Kidney tubule cell (primary cell): ENCODE results near the gene SOCS6.
"Not testable (repeated sequence)": the region's sequence is repeated elsewhere in the genome, so short reads cannot be mapped to it uniquely, and the experiment has no call there.

ENCODE experiments used
- DNase-seq: peaks from one replicate; pipeline ENCODE4 v3.0.0-alpha.2; 2018; ENCODE audit warnings: low spot score

SOCS6 gene

GRCh38 chr18:70322928-70323327 lies 34.1 kb downstream of the SOCS6 start:
- DNase-seq: peak; percentile 91

- DNase-seq: no peak
Measured at GRCh38 chr18:70324897-70325296, 36.1 kb downstream of the SOCS6 start.

- DNase-seq: no peak
Measured at GRCh38 chr18:70326255-70326654, 37.4 kb downstream of the SOCS6 start.

- no peak for DNase-seq
Measured at GRCh38 chr18:70328169-70328568, 39.3 kb downstream of the SOCS6 start.

GRCh38 chr18:70329071-70329470 lies 40.2 kb downstream of the SOCS6 start:
- DNase-seq: no peak

- DNase-seq: no peak
Measured at GRCh38 chr18:70330887-70331286, 42.0 kb downstream of the SOCS6 start.

- no peak for DNase-seq
Measured at GRCh38 chr18:70331456-70332097, 42.7 kb downstream of the SOCS6 start.

- DNase-seq: peak; percentile 34
Measured at GRCh38 chr18:70332694-70333093, 43.8 kb downstream of the SOCS6 start.

GRCh38 chr18:70333316-70333715 lies 44.5 kb downstream of the SOCS6 start:
- no peak for DNase-seq

- DNase-seq: peak; percentile 97
Measured at GRCh38 chr18:70333757-70334156, 44.9 kb downstream of the SOCS6 start.

GRCh38 chr18:70334264-70334663 lies 45.4 kb downstream of the SOCS6 start:
- DNase-seq: no peak

GRCh38 chr18:70334728-70335329 lies 46.0 kb downstream of the SOCS6 start:
- DNase-seq: peak; percentile 40

- no peak for DNase-seq
Measured at GRCh38 chr18:70335892-70336726, 47.3 kb downstream of the SOCS6 start.

GRCh38 chr18:70337139-70337972 lies 48.5 kb downstream of the SOCS6 start:
- DNase-seq: peak; percentile 92

- DNase-seq: no peak
Measured at GRCh38 chr18:70338890-70339289, 50.0 kb downstream of the SOCS6 start.

GRCh38 chr18:70339915-70340314 lies 51.1 kb downstream of the SOCS6 start:
- no peak for DNase-seq

- not testable (repeated sequence) for DNase-seq
Measured at GRCh38 chr18:70348481-70348880, 59.6 kb downstream of the SOCS6 start.

- DNase-seq: no peak
Measured at GRCh38 chr18:70349316-70349715, 60.5 kb downstream of the SOCS6 start.

GRCh38 chr18:70354080-70354479 lies 65.2 kb downstream of the SOCS6 start:
- no peak for DNase-seq

GRCh38 chr18:70354771-70355170 lies 65.9 kb downstream of the SOCS6 start:
- DNase-seq: no peak

- DNase-seq: no peak
Measured at GRCh38 chr18:70355620-70356385, 67.0 kb downstream of the SOCS6 start.

GRCh38 chr18:70358105-70358406 lies 69.2 kb downstream of the SOCS6 start:
- DNase-seq: peak; percentile 88
